Stimulated activated naive CD8-positive, alpha-beta T cell treated with anti-CD3 and anti-CD28 coated beads, Interleukin-15, amount 100 ng/mL, for 72 hours (primary cell): ENCODE data around the gene DCT.
A peak's percentile ranks its signal among the peaks of the same experiment; 100 is the strongest.
"Not testable (repeated sequence)": the region's sequence is repeated elsewhere in the genome, so short reads cannot be mapped to it uniquely, and the experiment has no call there.

Experiments
- ATAC-seq: fragments of 150-1000 bp; cut with Tn5 transposase; 2 replicates; pipeline ENCODE4 v1.10.0; 2021; ENCODE audit warnings: mild to moderate bottlenecking, moderate library complexity
- DNase-seq, 2 donors: peaks; one replicate each; pipeline ENCODE4 v3.0.0; 2021 to 2022
- H3K27ac Mint-ChIP-seq, 2 donors: one replicate each; pipeline ENCODE4 v1.8.0; 2022; ENCODE audit warnings: mild to moderate bottlenecking in 2 of 2, mixed read lengths in 2 of 2, moderate library complexity in 2 of 2
- H3K27me3 Mint-ChIP-seq: one replicate; pipeline ENCODE4 v1.8.0; 2022; ENCODE audit warnings: mixed read lengths
- H3K4me1 Mint-ChIP-seq: one replicate; pipeline ENCODE4 v1.8.0; 2022; ENCODE audit warnings: mild to moderate bottlenecking, mixed read lengths
- H3K4me3 Mint-ChIP-seq, 2 donors: one replicate each; pipeline ENCODE4 v1.8.0; 2022; ENCODE audit warnings: mild to moderate bottlenecking in 2 of 2, mixed read lengths in 2 of 2, moderate library complexity in 1 of 2
- H3K9me3 Mint-ChIP-seq, 2 donors: one replicate each; pipeline ENCODE4 v1.8.0; 2022; ENCODE audit warnings: mixed read lengths in 2 of 2

DCT gene

GRCh38 chr13:94479616-94480015 lies at the start of gene DCT:
DCT (minus strand) TSS chr13:94479682; CDS start chr13:94479255, 427 bp downstream.
- Mint-ChIP-seq H3K4me3 (no peak within 1 kb of the TSS), H3K9me3 (peaks cover 0 to 5% of the 10 kb centered on the region in 2 donors), H3K4me1 (peaks cover 9% of the 10 kb centered on the region), H3K27ac (peak within 1 kb of the TSS; percentile 39 to 89), H3K27me3 (peaks cover 11% of the 10 kb centered on the region)
- DNase-seq (no peak), ATAC-seq (no peak)

GRCh38 chr13:94526956-94527355 lies 47.5 kb upstream of the DCT start:
- not testable (repeated sequence) for H3K4me3 Mint-ChIP-seq, ATAC-seq, H3K4me1 Mint-ChIP-seq, H3K27me3 Mint-ChIP-seq, DNase-seq
- Mint-ChIP-seq H3K27ac (peak overlapping the region in 1 of 2 donors; percentile 42), H3K9me3 (peaks cover 4 to 34% of the 10 kb centered on the region in 2 donors)

GRCh38 chr13:94525781-94526180 lies 46.3 kb upstream of the DCT start:
- Mint-ChIP-seq H3K4me1 (no peaks in the 10 kb centered on the region), H3K4me3 (no peak overlapping the region), H3K27me3 (no peaks in the 10 kb centered on the region), H3K9me3 (peaks cover 4 to 27% of the 10 kb centered on the region in 2 donors), H3K27ac (no peak overlapping the region)
- ATAC-seq = no peak
- DNase-seq = no peak

- ATAC-seq = no peak
- Mint-ChIP-seq H3K4me1 (no peaks in the 10 kb centered on the region), H3K27me3 (no peaks in the 10 kb centered on the region), H3K9me3 (peaks cover 4 to 14% of the 10 kb centered on the region in 2 donors), H3K4me3 (no peak overlapping the region), H3K27ac (no peak overlapping the region)
- no peak for DNase-seq
Observed at GRCh38 chr13:94524407-94524806, 44.9 kb upstream of the DCT start.

- Mint-ChIP-seq H3K4me1 (no peaks in the 10 kb centered on the region), H3K4me3 (no peak overlapping the region), H3K27ac (no peak overlapping the region), H3K27me3 (peaks cover 6% of the 10 kb centered on the region), H3K9me3 (peaks cover 4 to 10% of the 10 kb centered on the region in 2 donors)
- ATAC-seq (no peak), DNase-seq (no peak)
Observed at GRCh38 chr13:94520001-94520400, 40.5 kb upstream of the DCT start.

- ATAC-seq = no peak
- no peaks in the 10 kb centered on the region for H3K4me1 Mint-ChIP-seq
- no peak overlapping the region for H3K4me3 Mint-ChIP-seq
- H3K27me3 Mint-ChIP-seq = peaks cover 6% of the 10 kb centered on the region
- peaks cover 4 to 10% of the 10 kb centered on the region in 2 donors for H3K9me3 Mint-ChIP-seq
- DNase-seq = no peak
- H3K27ac Mint-ChIP-seq = no peak overlapping the region
Observed at GRCh38 chr13:94516456-94516855, 37.0 kb upstream of the DCT start.

GRCh38 chr13:94515911-94516310 lies 36.4 kb upstream of the DCT start:
- Mint-ChIP-seq H3K4me1 (no peaks in the 10 kb centered on the region), H3K27ac (no peak overlapping the region), H3K9me3 (peaks cover 5 to 10% of the 10 kb centered on the region in 2 donors), H3K27me3 (peaks cover 8% of the 10 kb centered on the region), H3K4me3 (no peak overlapping the region)
- no peak for ATAC-seq
- DNase-seq = no peak

GRCh38 chr13:94515374-94515773 lies 35.9 kb upstream of the DCT start:
- DNase-seq = no peak
- Mint-ChIP-seq H3K9me3 (peaks cover 9 to 10% of the 10 kb centered on the region in 2 donors), H3K4me1 (no peaks in the 10 kb centered on the region), H3K27ac (no peak overlapping the region), H3K4me3 (no peak overlapping the region), H3K27me3 (peaks cover 11% of the 10 kb centered on the region)
- no peak for ATAC-seq

- peaks cover 10% of the 10 kb centered on the region for H3K4me1 Mint-ChIP-seq
- no peak for ATAC-seq
Observed at GRCh38 chr13:94513026-94513425, 33.5 kb upstream of the DCT start.

GRCh38 chr13:94505730-94506129 lies 26.2 kb upstream of the DCT start:
- no peak for ATAC-seq

More at GRCh38 chr13:94513026-94513425, 33.5 kb upstream of the DCT start:
- Mint-ChIP-seq H3K27me3 (peaks cover 11% of the 10 kb centered on the region), H3K4me3 (no peak overlapping the region), H3K9me3 (peaks cover 10 to 17% of the 10 kb centered on the region in 2 donors), H3K27ac (no peak overlapping the region)
- no peak for DNase-seq

GRCh38 chr13:94503851-94504250 lies 24.4 kb upstream of the DCT start:
- DNase-seq = no peak
- Mint-ChIP-seq H3K27ac (no peak overlapping the region), H3K27me3 (no peaks in the 10 kb centered on the region), H3K4me3 (no peak overlapping the region), H3K9me3 (no peaks in the 10 kb centered on the region), H3K4me1 (peaks cover 19% of the 10 kb centered on the region)
- ATAC-seq = no peak

More at GRCh38 chr13:94505730-94506129, 26.2 kb upstream of the DCT start:
- Mint-ChIP-seq H3K4me3 (no peak overlapping the region), H3K4me1 (peaks cover 21% of the 10 kb centered on the region), H3K9me3 (peaks cover 7% of the 10 kb centered on the region in 2 donors), H3K27me3 (peaks cover 1% of the 10 kb centered on the region), H3K27ac (no peak overlapping the region)
- no peak for DNase-seq

GRCh38 chr13:94498831-94499230 lies 19.3 kb upstream of the DCT start:
- not testable (repeated sequence) for H3K9me3 Mint-ChIP-seq, H3K27me3 Mint-ChIP-seq, H3K4me3 Mint-ChIP-seq, ATAC-seq, DNase-seq, H3K4me1 Mint-ChIP-seq, H3K27ac Mint-ChIP-seq

- no peak overlapping the region for H3K27ac Mint-ChIP-seq
- H3K4me3 Mint-ChIP-seq = no peak overlapping the region
- DNase-seq = no peak
- H3K4me1 Mint-ChIP-seq = no peaks in the 10 kb centered on the region
- no peak for ATAC-seq
- H3K9me3 Mint-ChIP-seq = no peaks in the 10 kb centered on the region
- H3K27me3 Mint-ChIP-seq = no peaks in the 10 kb centered on the region
Observed at GRCh38 chr13:94495806-94496205, 16.3 kb upstream of the DCT start.

GRCh38 chr13:94494026-94494425 lies 14.5 kb upstream of the DCT start:
- H3K27ac Mint-ChIP-seq = peak overlapping the region in 1 of 2 donors; percentile 40
- H3K27me3 Mint-ChIP-seq = no peaks in the 10 kb centered on the region
- H3K9me3 Mint-ChIP-seq = no peaks in the 10 kb centered on the region
- H3K4me1 Mint-ChIP-seq = no peaks in the 10 kb centered on the region
- no peak for DNase-seq
- no peak for ATAC-seq
- no peak overlapping the region for H3K4me3 Mint-ChIP-seq

GRCh38 chr13:94487043-94487442 lies 7.6 kb upstream of the DCT start:
- Mint-ChIP-seq H3K4me1 (no peaks in the 10 kb centered on the region), H3K4me3 (no peak overlapping the region), H3K9me3 (no peaks in the 10 kb centered on the region)

GRCh38 chr13:94483970-94484369 lies 4.5 kb upstream of the DCT start:
- peaks cover 0 to 5% of the 10 kb centered on the region in 2 donors for H3K9me3 Mint-ChIP-seq
- no peak overlapping the region for H3K4me3 Mint-ChIP-seq
- peaks cover 8% of the 10 kb centered on the region for H3K27me3 Mint-ChIP-seq
- ATAC-seq (no peak), DNase-seq (no peak)
- H3K27ac Mint-ChIP-seq = no peak overlapping the region
- peaks cover 9% of the 10 kb centered on the region for H3K4me1 Mint-ChIP-seq

More at GRCh38 chr13:94487043-94487442, 7.6 kb upstream of the DCT start:
- DNase-seq (no peak), ATAC-seq (no peak)
- no peaks in the 10 kb centered on the region for H3K27me3 Mint-ChIP-seq
- no peak overlapping the region for H3K27ac Mint-ChIP-seq

GRCh38 chr13:94481941-94482340 lies 2.5 kb upstream of the DCT start:
- H3K4me3 Mint-ChIP-seq = no peak overlapping the region
- H3K4me1 Mint-ChIP-seq = peaks cover 9% of the 10 kb centered on the region
- ATAC-seq (no peak), DNase-seq (no peak)
- H3K27me3 Mint-ChIP-seq = peaks cover 11% of the 10 kb centered on the region
- H3K9me3 Mint-ChIP-seq = peaks cover 0 to 5% of the 10 kb centered on the region in 2 donors
- no peak overlapping the region for H3K27ac Mint-ChIP-seq
